Tibial nerve (tissue), 4 donors: ENCODE measurements around the gene RASAL3. TPM values are rescaled to one million over a fixed set of nuclear protein-coding genes. Genes with fewer than 3 reads are reported as not detected.

Experiments
- DNase-seq, 2 donors: peaks; one replicate each; pipeline ENCODE4 v3.0.0-alpha.2; 2019; ENCODE audit warnings: low spot score in 2 of 2
- H3K27ac ChIP-seq, 4 donors: fragments of 200-600 bp; sonication (generic) in 3 of 4; one replicate each; pipeline ENCODE4 v1.5.1; 2017 to 2019; ENCODE audit warnings: mild to moderate bottlenecking in 1 of 4
- H3K27me3 ChIP-seq, 2 donors: fragments of 200-600 bp; sonication (generic) in 1 of 2; one replicate each; pipeline versions ENCODE4 v1.5.1 to v1.6.0; 2017 to 2019
- H3K36me3 ChIP-seq, 3 donors: fragments of 200-600 bp; sonication (generic); one replicate each; pipeline ENCODE4 v1.5.1; 2018 to 2019
- H3K4me1 ChIP-seq, 4 donors: fragments of 200-600 bp; sonication (generic) in 3 of 4; one replicate each; pipeline ENCODE4 v1.5.1; 2017 to 2019
- H3K4me3 ChIP-seq, 4 donors: fragments of 200-600 bp; sonication (generic) in 3 of 4; one replicate each; pipeline ENCODE4 v1.5.1; 2017 to 2019; ENCODE audit warnings: mild to moderate bottlenecking in 1 of 4, moderate library complexity in 1 of 4
- H3K9me3 ChIP-seq, 4 donors: fragments of 200-600 bp; sonication (generic) in 3 of 4; one replicate each; pipeline ENCODE4 v1.5.1; 2017 to 2019
- EP300 ChIP-seq, 2 donors: sonication (generic); formaldehyde crosslinking; IDR thresholded peaks; one replicate each; pipeline ENCODE4 v1.6.1; 2017; ENCODE audit warnings: antibody characterized with exemption in 2 of 2, mild to moderate bottlenecking in 1 of 2
- POLR2A ChIP-seq, 2 donors: fragments of 450-650 bp; IDR thresholded peaks; one replicate each; pipeline ENCODE4 v1.6.1; 2017; ENCODE audit warnings: antibody characterized with exemption in 2 of 2, mild to moderate bottlenecking in 2 of 2, moderate library complexity in 2 of 2
- WGBS, 2 donors: methylation state at CpG; one replicate each; pipeline ENCODE4 v1.1.5; 2018; 5-methylcytosine and 5-hydroxymethylcytosine counted together
- total RNA-seq, 4 donors: library from RNA; depleted of rRNA; stranded (reverse); fragments of >200 nt; gene quantifications; one replicate each; pipeline ENCODE4 v1.1.0, GENCODE V29; 2016
- TF ChIP-seq, protein P1 (sequence below), 5 experiments: fragments of 200-600 bp in 3 of 5; fragments of 450-650 bp in 2 of 5; sonication (generic) in 3 of 5; IDR thresholded peaks; one replicate each; pipeline ENCODE4 v1.5.1; 2016 to 2019; ENCODE audit warnings: antibody characterized with exemption in 5 of 5, mild to moderate bottlenecking in 3 of 5, moderate library complexity in 2 of 5

RASAL3 gene
- total RNA-seq, 4 donors from 2014 or later = 2.9 to 6.6 (median 4.3) TPM

DNA sequence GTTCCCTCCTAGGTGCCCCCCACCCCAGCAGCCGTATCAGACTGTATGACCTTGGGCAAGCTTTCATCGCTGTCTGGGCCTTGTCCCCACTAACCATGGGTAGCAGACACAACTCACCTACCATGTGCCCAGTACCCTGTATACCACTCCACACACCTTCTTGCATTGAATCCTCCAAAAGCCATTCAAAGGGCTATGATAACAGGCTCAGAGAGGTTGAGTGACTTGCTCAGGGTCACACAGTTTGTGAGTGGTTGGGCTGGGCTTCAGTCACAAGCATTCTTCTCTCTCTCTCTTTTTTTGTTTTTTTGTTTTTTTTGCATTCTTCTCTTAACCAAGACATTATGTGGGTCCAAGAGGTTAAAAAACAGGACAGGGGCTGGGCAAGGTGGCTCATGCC lies 2.6 kb downstream of the RASAL3 start:
- Histone ChIP-seq H3K4me3 (no peak overlapping the region), H3K4me1 (peaks cover 0 to 14% (median 2%) of the 10 kb centered on the region in 4 donors), H3K27ac (no peak overlapping the region), H3K9me3 (no peaks in the 10 kb centered on the region), H3K27me3 (peaks cover 0 to 56% of the 10 kb centered on the region in 2 donors), H3K36me3 (no peaks in the 10 kb centered on the region)
- DNase-seq = no peak
- TF ChIP-seq POLR2A (IDR thresholded peaks at IDR 0.05) (no peak), EP300 (IDR thresholded peaks at IDR 0.05) (no peak)
- TF ChIP-seq, protein P1, sequence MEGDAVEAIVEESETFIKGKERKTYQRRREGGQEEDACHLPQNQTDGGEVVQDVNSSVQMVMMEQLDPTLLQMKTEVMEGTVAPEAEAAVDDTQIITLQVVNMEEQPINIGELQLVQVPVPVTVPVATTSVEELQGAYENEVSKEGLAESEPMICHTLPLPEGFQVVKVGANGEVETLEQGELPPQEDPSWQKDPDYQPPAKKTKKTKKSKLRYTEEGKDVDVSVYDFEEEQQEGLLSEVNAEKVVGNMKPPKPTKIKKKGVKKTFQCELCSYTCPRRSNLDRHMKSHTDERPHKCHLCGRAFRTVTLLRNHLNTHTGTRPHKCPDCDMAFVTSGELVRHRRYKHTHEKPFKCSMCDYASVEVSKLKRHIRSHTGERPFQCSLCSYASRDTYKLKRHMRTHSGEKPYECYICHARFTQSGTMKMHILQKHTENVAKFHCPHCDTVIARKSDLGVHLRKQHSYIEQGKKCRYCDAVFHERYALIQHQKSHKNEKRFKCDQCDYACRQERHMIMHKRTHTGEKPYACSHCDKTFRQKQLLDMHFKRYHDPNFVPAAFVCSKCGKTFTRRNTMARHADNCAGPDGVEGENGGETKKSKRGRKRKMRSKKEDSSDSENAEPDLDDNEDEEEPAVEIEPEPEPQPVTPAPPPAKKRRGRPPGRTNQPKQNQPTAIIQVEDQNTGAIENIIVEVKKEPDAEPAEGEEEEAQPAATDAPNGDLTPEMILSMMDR (IDR thresholded peaks at IDR 0.05) = no peak
- 63 to 83% methylated on average over 2 of the region's 2 CpGs for WGBS, 2 donors

DNA sequence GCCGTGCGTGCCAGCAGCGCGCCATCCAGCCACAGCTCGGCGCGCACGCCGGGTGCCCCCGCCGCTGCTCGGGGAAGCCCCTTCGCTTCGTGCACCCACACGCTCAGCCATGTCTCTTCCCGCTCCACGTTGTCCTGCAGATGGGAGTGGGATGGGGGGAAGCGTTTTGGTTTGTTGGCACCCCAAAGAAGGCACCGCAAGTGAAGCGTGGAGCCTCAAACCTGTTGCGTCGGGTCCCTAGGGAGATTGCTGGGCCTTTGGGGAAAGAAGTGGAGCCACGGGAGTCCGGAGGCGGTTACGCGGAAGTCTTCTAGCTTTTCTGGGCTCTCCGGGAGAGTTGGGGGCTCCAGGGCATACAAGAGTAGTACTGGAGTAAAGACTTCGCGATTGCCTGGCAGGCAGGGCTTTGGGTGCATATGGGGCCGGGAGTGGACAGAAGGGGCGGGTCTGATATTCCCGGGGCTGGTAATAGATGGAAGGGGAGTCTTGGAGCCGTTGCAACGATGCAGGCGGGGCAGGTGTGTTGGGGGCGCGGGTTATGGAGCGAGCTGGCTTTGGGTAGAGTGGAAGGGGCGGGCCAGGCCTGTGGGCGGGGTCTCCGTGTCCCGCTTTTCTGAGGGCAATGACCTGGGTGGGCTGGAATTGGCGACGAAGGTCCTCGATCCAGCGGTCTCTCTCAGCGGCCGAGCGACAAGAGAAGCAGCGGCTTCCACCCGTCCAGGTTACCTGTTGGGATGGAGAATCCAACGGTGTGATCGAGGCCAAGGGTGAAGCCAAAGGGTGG lies 6.5 kb downstream of the RASAL3 start:
- DNase-seq = no peak
- Histone ChIP-seq H3K4me1 (peaks cover 0 to 26% (median 8%) of the 10 kb centered on the region in 4 donors), H3K27ac (no peak overlapping the region), H3K4me3 (no peak overlapping the region), H3K36me3 (no peaks in the 10 kb centered on the region), H3K9me3 (no peaks in the 10 kb centered on the region), H3K27me3 (peaks cover 0 to 58% of the 10 kb centered on the region in 2 donors)
- TF ChIP-seq EP300 (IDR thresholded peaks at IDR 0.05) (no peak), POLR2A (IDR thresholded peaks at IDR 0.05) (no peak)
- TF ChIP-seq, protein P1 (IDR thresholded peaks at IDR 0.05) = no peak
- 19 to 29% methylated on average over 52 of the region's 54 CpGs for WGBS, 2 donors

DNA sequence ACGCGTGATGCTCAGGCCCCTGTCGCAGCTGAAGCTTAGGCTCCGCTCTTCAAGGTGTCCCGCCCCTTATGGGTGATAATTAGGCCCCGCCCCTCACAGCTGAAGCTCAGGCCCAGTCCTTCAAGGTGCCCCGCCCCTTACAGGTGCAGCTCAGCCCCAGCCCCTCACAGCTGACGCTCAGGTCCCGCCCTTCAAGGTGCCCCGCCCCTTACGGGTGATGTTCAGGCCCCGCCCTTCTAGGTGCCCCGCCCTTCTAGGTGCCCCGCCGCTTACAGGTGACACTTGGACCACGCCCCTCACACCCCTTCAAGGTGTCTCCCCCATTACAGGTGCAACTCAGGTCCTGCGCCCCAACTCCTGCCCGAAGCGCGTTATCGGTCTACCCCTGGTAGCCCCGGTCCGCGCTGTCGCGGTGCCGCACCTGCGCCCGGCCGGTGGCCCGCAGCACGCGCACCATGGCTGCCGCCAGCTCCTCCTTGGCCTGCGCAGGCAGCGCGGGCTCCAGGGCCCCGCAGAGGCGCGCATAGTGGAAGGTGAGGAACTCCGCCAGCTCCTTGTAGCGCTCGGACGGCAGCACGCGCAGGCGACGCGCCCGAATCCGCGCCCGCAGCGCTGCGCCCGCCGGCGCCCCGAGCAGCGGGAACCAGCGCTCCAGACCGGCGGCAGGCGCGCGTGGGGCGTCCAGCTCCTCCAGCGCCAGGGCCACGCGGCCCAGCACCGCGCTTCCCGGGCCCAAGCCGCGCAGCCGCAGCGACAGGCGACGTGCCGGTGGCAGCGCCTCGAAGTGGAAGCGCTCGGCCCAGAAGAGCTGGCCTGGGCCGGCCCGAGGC lies 7.3 kb downstream of the RASAL3 start:
- H3K4me3 ChIP-seq = no peak overlapping the region
- no peaks in the 10 kb centered on the region for H3K36me3 ChIP-seq
- H3K27me3 ChIP-seq = peaks cover 0 to 58% of the 10 kb centered on the region in 2 donors
- peaks cover 0 to 34% (median 11%) of the 10 kb centered on the region in 4 donors for H3K4me1 ChIP-seq
- TF ChIP-seq POLR2A (IDR thresholded peaks at IDR 0.05) = no peak
- TF ChIP-seq EP300 (IDR thresholded peaks at IDR 0.05) = no peak
- TF ChIP-seq, protein P1 (IDR thresholded peaks at IDR 0.05) = no peak
- H3K27ac ChIP-seq = no peak overlapping the region
- DNase-seq = no peak
- WGBS, 2 donors = 22 to 33% methylated on average over 36 to 46 of the region's 86 CpGs
- no peaks in the 10 kb centered on the region for H3K9me3 ChIP-seq

DNA sequence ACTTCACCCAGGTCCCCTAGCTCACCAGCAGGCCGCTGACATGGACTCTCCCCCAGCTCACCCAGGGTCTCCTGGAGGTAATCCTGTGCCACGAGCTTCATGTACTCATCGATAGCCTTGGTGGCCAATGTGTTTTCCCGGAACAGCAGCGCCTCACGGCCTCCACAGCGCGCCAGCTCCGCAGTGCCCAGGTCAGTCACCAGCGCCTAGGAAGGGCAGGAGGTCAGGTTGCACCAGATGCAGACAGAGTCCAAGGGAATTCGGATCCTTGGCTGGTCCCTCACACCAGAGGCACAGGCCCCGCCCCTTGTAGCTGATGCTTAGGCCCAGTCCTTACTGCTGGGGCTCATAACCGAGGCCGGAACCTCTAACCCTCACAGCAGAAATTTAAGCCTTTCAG lies 7.9 kb downstream of the RASAL3 start:
- no peaks in the 10 kb centered on the region for H3K9me3 ChIP-seq
- peaks cover 0 to 38% (median 11%) of the 10 kb centered on the region in 4 donors for H3K4me1 ChIP-seq
- 19 to 35% methylated on average over 14 of the region's 14 CpGs for WGBS, 2 donors
- H3K36me3 ChIP-seq = no peaks in the 10 kb centered on the region
- no peak overlapping the region for H3K4me3 ChIP-seq
- TF ChIP-seq, protein P1 (IDR thresholded peaks at IDR 0.05) = no peak
- no peak for TF ChIP-seq POLR2A (IDR thresholded peaks at IDR 0.05)
- H3K27ac ChIP-seq = no peak overlapping the region
- no peak for DNase-seq
- H3K27me3 ChIP-seq = peaks cover 0 to 58% of the 10 kb centered on the region in 2 donors

DNA sequence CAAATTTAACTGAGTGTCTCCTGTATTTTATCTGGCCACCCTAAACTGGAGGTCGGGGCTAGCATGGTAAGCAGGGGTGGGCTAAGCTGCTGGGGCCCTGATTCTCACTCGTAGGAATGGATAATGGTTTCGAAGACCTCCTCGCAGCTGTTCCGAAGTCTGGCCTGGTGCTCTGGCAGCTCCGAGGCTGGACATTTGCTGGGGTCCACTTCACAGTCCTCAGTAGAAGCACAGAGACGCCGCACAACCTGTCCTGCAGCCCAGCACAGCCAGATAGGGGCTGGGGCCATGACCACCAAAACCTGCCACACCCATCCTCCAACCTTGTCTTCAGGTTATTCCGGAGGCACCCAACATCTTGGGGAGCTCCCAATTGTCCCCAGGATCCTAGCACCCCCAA lies 8.3 kb downstream of the RASAL3 start:
- Histone ChIP-seq H3K27ac (no peak overlapping the region), H3K27me3 (peaks cover 0 to 58% of the 10 kb centered on the region in 2 donors), H3K36me3 (no peaks in the 10 kb centered on the region), H3K9me3 (no peaks in the 10 kb centered on the region), H3K4me3 (no peak overlapping the region), H3K4me1 (peaks cover 0 to 38% (median 11%) of the 10 kb centered on the region in 4 donors)
- TF ChIP-seq, protein P1 (IDR thresholded peaks at IDR 0.05) = no peak
- no peak for DNase-seq
- 85 to 89% methylated on average over 9 of the region's 9 CpGs for WGBS, 2 donors
